GM06990 (cell line): Measurements from ENCODE around the gene ELOVL2.

Experiments used
- DNase-seq: peaks from one replicate; pipeline ENCODE4 v3.0.0-alpha.2; 2011; ENCODE audit not compliant: insufficient read length; ENCODE audit errors: extremely low read depth
- H3K27me3 ChIP-seq: replicated peaks from 2 replicates; pipeline ENCODE4 v1.6.0; 2011; ENCODE audit warnings: low read length; ENCODE audit not compliant: control insufficient read depth, insufficient read depth
- H3K36me3 ChIP-seq: 2 replicates; pipeline ENCODE4 v1.5.1; 2011; ENCODE audit warnings: low read length; ENCODE audit not compliant: control insufficient read depth, insufficient read depth
- H3K4me3 ChIP-seq: replicated peaks from 2 replicates; pipeline ENCODE4 v1.5.1; 2011; ENCODE audit warnings: low read depth, mild to moderate bottlenecking, control low read depth, low read length
- TF ChIP-seq, protein P1 (sequence below): IDR thresholded peaks from 2 replicates; pipeline ENCODE4 v1.5.1; 2011; ENCODE audit warnings: low read length, control low read depth, mild to moderate bottlenecking, inconsistent platforms; ENCODE audit not compliant: insufficient read depth, poor library complexity, severe bottlenecking

The ELOVL2 gene

DNA sequence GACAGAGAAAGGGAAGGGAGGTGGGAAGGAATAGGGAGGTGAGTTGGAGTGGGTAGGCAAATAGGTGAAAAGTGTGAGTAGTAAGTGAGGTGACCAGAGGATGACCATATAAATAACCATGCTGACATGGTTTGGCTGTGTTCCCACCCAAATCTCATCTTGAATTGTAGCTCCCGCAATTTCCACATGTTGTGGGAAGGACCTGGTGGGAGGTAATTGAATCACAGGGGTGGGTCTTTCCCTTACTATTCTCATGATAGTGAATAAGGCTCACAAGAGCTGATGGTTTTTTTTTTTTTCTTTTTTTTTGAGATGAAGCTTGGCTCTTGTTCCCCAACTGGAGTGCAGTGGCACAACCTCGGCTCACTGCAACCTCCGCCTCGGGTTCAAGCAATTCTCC is 28.0 kb upstream of the ELOVL2 start:
- TF ChIP-seq, protein P1, sequence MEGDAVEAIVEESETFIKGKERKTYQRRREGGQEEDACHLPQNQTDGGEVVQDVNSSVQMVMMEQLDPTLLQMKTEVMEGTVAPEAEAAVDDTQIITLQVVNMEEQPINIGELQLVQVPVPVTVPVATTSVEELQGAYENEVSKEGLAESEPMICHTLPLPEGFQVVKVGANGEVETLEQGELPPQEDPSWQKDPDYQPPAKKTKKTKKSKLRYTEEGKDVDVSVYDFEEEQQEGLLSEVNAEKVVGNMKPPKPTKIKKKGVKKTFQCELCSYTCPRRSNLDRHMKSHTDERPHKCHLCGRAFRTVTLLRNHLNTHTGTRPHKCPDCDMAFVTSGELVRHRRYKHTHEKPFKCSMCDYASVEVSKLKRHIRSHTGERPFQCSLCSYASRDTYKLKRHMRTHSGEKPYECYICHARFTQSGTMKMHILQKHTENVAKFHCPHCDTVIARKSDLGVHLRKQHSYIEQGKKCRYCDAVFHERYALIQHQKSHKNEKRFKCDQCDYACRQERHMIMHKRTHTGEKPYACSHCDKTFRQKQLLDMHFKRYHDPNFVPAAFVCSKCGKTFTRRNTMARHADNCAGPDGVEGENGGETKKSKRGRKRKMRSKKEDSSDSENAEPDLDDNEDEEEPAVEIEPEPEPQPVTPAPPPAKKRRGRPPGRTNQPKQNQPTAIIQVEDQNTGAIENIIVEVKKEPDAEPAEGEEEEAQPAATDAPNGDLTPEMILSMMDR: no peak
- no peaks in the 10 kb centered on the region for H3K36me3 ChIP-seq
- no peaks in the 10 kb centered on the region for H3K27me3 ChIP-seq
- DNase-seq: no peak
- H3K4me3 ChIP-seq: no peak overlapping the region

DNA sequence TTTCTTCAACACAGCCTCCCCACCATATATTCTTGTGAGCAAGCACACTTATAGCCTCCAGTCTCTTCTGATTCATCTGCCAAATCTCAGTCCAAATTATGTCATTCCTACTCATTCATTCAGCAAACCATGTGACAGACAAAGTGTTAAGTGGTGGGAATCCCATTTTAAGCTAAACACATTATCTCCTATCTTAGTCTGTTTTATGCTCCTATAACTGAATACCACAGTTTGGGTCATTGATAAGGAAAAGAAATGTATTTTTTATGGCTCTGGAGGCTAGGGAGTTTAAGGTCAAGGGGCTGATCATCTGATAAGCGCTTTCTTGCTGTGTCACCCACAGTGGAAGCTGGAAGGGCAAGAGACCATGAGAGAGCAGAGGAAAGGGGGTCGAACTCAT is 25.7 kb upstream of the ELOVL2 start:
- Histone ChIP-seq H3K4me3 (no peak overlapping the region), H3K27me3 (no peaks in the 10 kb centered on the region), H3K36me3 (no peaks in the 10 kb centered on the region)
- TF ChIP-seq, protein P1: no peak
- DNase-seq: no peak

DNA sequence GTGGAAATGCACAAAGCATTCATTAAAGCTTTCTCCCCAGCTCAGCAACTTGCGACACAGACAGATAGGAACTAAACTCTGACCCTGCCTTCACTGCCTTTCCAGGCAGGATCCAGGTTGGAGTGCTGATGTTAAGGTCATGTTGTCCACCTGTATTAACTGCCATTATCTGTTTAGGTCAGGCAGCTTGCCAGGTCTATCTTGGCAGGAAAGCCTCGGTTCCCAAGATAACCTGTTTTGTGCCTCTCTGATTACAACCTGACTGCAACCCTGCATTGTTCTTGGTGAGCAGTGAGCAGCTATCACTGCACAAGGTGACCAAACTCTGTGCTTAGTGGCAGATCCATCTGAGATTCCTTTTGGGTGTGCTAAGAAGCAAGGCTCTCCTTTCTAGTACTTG is 23.2 kb upstream of the ELOVL2 start:
- TF ChIP-seq, protein P1: no peak
- DNase-seq: no peak
- Histone ChIP-seq H3K27me3 (no peaks in the 10 kb centered on the region), H3K4me3 (no peak overlapping the region), H3K36me3 (no peaks in the 10 kb centered on the region)

DNA sequence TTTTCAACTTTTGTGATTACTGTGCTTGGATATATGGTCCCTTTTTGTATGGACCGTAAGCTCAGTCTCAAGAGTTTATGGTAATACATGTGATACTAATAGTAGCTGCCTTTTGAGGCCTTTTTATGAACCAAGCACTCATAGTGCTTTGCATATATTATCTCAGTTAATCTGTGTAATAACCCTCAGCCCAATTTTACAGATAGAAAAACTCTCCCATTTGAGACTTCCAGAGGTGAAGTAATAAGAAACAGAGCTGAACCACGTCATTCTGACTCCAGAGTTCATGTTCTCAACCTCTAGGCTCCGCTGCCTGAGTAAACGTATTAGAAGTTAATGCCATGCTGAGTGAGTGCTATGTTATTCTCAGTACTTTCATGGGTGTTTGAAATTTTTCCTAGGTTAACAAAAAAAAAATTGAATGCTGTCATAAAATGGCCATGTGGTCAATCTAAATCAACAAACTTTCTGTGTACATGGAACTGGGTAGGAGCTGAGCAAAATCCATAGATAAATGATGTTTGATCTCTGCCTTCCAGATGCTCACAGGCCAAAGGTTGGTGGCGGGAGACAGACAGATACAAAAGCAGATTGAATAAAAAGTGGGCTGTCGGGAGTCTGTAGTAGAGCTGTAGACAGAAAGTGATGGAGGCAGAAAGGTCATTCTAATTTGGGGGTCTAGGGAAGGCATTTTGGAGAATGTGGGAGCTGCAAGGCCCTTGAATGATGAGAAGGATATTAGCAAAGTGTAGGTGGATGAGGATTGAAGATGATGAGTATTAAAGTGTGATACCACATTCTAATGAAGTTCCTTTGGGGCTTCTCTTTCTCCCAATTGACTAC is 22.6 kb upstream of the ELOVL2 start:
- TF ChIP-seq, protein P1: no peak

DNA sequence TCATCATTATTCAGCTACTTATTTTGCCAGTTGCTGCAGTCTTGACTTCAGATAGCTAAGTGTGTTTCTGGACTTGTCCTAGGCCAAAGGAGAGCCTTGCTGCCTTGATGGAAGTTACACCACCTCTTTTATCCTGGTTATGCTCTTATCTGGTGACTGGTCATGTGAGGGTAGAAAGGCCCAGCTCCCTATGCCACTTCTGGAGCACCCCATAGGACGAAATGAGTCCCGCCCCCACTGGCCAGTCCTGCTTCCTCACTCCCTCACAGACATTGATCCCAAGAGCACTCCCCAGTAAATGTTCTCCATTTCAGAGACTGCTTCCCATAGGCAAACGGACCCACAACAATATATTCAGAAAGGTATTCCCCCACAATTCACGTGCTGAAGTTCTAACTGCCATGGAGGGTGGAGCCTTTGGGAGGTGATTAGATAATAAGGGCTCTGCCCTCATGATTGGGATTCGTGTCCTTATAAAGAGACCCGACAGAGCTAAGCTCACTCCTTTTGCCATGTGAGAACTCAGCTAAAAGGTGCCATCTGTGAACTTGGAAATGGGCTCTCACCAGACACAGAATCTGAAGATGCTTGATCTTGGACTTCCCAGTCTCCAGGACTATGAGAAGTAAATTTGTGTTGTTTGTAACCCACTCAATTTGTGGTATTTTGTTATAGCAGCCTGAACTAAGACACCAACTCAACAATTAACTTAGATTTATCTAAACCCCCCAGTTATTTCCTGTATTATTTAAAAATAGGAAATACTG is 21.5 kb upstream of the ELOVL2 start:
- H3K27me3 ChIP-seq: no peaks in the 10 kb centered on the region
- TF ChIP-seq, protein P1: no peak
- DNase-seq: no peak
- H3K4me3 ChIP-seq: no peak overlapping the region
- no peaks in the 10 kb centered on the region for H3K36me3 ChIP-seq

More for the DNA sequence above, 22.6 kb upstream of the ELOVL2 start:
- no peaks in the 10 kb centered on the region for H3K27me3 ChIP-seq
- no peak for DNase-seq
- no peak overlapping the region for H3K4me3 ChIP-seq
- H3K36me3 ChIP-seq: no peaks in the 10 kb centered on the region
